Mononuclear cell (primary cell): ENCODE data around the gene ZNF71. TPM values are rescaled to one million over a fixed set of nuclear protein-coding genes. Genes with fewer than 3 reads are reported as not detected.
A peak's percentile ranks its signal among the peaks of the same experiment; 100 is the strongest.

Source experiments
- H3K27me3 ChIP-seq: 2 replicates; pipeline ENCODE4 v1.6.0; 2011; ENCODE audit warnings: low read length, control low read depth; ENCODE audit not compliant: insufficient read depth
- H3K4me1 ChIP-seq: 2 replicates; pipeline ENCODE4 v1.5.1; 2011; ENCODE audit warnings: mild to moderate bottlenecking, low read length, control low read depth; ENCODE audit not compliant: insufficient read depth
- H3K4me3 ChIP-seq: 2 replicates; pipeline ENCODE4 v1.5.1; 2011; ENCODE audit warnings: mild to moderate bottlenecking, low read length, moderate library complexity
- H3K9me3 ChIP-seq: 2 replicates; pipeline ENCODE4 v1.5.1; 2011; ENCODE audit warnings: low read depth, mild to moderate bottlenecking, control low read depth, low read length
- total RNA-seq: library from RNA; depleted of rRNA; stranded (reverse); fragments of >200 nt; gene quantifications from one replicate; pipeline ENCODE4 v1.2.3, GENCODE V29; 2012

ZNF71 gene
- total RNA-seq, result 2.3 TPM

DNA sequence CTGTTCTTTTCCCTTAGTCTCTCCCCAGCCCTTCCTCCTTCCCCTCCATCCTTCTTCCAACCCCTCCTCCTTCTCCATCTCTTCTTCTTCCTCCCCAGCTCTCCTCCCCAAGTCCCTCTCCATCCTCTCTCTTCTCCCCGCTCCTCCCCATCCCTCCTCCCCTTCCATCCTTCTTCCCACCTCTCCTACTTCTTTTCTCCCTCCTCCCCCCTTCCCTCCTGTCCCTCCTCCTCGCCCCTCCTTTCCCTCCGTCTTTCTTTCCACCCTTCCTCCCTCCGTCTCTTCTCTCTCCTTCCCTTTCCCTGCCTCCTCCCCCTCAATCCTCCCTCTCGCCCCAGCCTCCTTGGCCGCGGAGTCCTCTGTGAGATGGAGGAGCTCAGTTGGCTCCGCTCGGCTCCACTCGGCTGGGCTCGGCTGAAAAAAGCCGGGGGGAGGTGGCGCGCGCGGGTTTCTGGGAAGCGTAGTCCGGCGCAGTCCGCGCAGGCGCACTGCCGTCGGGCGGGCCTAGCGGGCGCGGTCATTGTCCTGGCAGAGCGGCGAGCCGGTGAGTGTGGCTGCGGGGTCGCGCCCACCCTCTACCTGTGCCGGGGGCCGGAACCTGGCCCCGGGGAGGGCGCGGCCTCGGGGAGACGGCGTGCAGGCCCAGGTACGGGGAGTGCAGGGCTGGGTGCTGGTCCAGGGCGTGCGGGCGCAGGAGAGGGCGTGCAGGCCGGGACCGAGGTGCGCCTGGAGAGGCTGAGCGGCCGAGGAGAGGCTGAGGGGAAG, at the start of gene ZNF71:
Gene ZNF71 (plus strand): TSS at position 520 of the 765 bp plus-strand sequence. CDS start 6,257 bp downstream, outside the sequence.
- H3K27me3 ChIP-seq, result no peaks in the 10 kb centered on the region
- H3K4me3 ChIP-seq, result peak within 1 kb of the TSS; percentile 58
- peaks cover 15% of the 10 kb centered on the region for H3K4me1 ChIP-seq
- peaks cover 6% of the 10 kb centered on the region for H3K9me3 ChIP-seq

DNA sequence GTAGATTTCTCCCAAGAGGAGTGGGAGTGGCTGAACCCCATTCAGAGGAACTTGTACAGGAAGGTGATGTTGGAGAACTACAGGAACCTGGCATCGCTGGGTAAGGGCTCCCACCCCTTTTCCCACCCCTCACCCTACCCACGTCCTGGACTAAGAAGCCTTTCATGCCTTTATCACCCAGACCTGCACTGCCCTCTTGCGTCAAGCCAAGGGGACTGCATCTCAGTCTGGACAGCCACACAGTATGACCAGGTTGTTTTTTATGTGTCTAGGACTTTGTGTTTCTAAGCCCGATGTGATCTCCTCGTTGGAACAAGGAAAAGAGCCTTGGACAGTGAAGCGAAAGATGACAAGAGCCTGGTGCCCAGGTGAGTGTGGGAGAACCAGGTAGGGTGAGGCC, 47.6 kb upstream of the ZNF71 start:
- H3K4me3 ChIP-seq, result no peak overlapping the region
- no peaks in the 10 kb centered on the region for H3K27me3 ChIP-seq
- no peaks in the 10 kb centered on the region for H3K4me1 ChIP-seq
- H3K9me3 ChIP-seq, result peaks cover 82% of the 10 kb centered on the region

DNA sequence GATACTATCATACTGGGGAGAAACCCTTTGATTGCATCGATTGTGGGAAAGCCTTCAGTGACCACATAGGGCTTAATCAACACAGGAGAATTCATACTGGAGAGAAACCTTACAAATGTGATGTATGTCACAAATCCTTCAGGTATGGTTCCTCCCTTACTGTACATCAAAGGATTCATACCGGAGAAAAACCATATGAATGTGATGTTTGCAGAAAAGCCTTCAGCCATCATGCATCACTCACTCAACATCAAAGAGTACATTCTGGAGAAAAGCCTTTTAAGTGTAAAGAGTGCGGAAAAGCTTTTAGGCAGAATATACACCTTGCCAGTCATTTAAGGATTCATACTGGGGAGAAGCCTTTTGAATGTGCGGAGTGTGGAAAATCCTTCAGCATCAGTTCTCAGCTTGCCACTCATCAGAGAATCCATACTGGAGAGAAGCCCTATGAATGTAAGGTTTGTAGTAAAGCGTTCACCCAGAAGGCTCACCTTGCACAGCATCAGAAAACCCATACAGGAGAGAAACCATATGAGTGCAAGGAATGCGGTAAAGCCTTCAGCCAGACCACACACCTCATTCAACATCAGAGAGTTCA, 40.7 kb upstream of the ZNF71 start:
- Histone ChIP-seq H3K27me3 (no peaks in the 10 kb centered on the region), H3K4me3 (no peak overlapping the region), H3K9me3 (peaks cover 88% of the 10 kb centered on the region), H3K4me1 (no peaks in the 10 kb centered on the region)

DNA sequence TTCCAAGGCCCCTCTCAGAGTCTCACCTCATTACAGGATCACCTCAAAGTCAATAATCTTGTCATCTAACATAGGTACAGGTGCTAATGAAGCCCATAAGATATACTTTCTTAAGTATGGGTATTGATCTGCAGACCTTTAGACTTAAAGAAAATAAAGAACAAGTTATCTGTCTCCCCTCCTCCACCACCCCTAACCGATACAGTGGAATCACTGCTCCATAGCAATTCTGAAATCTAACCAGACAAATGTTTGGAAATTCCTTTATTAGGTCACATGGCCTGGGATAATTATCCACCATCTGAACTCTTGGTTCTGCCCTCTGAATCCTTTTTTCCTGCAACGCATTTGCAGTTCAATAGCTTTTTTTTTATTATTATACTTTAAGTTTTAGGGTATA, 32.3 kb upstream of the ZNF71 start:
- peaks cover 70% of the 10 kb centered on the region for H3K9me3 ChIP-seq

DNA sequence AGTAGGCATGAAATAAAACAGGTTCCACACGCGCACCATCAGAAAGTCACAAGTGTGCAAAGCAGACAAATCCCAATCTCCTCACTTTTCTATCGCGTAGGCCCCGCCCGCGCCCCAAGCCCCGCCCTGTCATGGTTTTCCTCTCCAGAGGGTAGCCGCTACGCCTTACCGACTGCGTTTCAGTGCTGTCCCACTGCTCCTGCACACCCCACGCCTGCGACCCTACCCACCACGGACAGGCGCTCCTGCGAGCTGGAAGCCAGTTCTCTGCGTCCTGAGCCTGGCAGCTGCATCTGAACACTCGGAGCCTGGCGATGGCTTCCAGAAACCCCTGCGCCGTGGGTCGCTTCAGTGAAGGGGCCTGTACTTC, 28.2 kb upstream of the ZNF71 start:
- peaks cover 9% of the 10 kb centered on the region for H3K4me1 ChIP-seq
- peaks cover 69% of the 10 kb centered on the region for H3K9me3 ChIP-seq
- H3K27me3 ChIP-seq, result no peaks in the 10 kb centered on the region
- H3K4me3 ChIP-seq, result peak overlapping the region; percentile 93

More for the DNA sequence above, 32.3 kb upstream of the ZNF71 start:
- Histone ChIP-seq H3K27me3 (no peaks in the 10 kb centered on the region), H3K4me1 (peaks cover 2% of the 10 kb centered on the region), H3K4me3 (no peak overlapping the region)

DNA sequence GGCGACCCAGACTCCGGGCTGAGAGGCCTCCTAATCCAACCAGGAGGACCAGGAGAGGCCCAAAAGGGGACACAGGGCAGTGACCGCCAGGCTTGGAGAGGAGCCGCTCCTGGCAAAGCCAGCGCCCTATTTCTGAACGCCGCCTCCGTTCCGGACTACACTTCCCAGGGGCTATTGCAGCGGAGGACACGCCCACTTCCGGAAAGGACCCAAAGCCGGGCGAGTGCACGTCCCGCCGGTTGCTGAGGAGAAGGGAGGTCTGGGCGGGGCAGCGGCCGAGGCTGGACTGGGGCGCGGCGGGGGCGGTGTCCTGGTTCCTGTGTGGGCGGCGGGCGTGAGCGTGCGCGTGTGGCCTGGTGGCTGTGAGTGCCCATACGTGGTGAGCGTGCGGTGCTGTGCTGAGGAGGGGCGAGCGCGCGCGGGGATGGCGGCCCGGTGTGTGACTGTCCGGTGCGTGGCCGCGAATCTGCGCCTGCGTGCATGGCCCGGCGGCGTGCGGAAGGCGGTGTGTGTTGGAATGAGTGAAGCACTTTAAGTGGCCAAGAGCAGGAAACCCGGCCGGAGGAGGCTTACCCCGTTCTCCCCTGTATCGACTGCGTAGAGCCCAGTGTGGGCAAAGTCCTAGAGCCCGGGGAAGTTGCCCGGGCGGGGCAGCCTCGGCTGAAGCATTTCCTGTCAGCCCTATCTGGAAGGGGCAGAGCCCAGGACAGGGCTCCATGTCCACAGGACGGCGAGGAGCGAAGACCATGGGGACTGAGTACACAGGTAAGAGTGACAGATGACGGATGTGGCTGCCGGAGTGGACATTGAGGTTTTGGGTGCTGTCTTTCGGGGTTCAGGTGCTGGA, 27.6 kb upstream of the ZNF71 start, which contains the start of gene ZNF470:
Gene ZNF470 (plus strand): TSS at position 195 of the 847 bp plus-strand sequence. CDS start 2,844 bp downstream, outside the sequence.
- H3K4me3 ChIP-seq, result peak within 1 kb of the TSS; percentile 93
- H3K9me3 ChIP-seq, result peaks cover 64% of the 10 kb centered on the region
- H3K27me3 ChIP-seq, result no peaks in the 10 kb centered on the region
- peaks cover 9% of the 10 kb centered on the region for H3K4me1 ChIP-seq

DNA sequence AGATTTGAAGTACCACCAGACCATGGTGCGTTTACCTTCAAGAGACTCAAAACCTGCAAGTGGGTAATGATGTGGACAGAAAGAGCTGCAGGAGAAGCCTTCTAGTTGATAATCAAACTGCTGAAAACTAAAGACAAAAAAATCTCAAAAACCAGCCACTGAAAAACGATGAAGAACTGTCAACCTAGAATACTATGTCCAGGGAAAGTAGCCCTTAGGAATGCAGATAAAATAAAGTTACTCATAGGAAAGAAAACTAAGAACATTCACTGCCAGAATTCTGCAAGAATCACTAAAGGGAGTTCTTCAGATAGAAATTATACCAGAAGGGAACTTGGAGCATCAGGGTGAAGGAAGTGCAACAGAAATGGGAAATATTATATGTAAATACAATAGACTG, 22.5 kb upstream of the ZNF71 start:
- no peak overlapping the region for H3K4me3 ChIP-seq
- H3K27me3 ChIP-seq, result no peaks in the 10 kb centered on the region
- peaks cover 84% of the 10 kb centered on the region for H3K9me3 ChIP-seq

DNA sequence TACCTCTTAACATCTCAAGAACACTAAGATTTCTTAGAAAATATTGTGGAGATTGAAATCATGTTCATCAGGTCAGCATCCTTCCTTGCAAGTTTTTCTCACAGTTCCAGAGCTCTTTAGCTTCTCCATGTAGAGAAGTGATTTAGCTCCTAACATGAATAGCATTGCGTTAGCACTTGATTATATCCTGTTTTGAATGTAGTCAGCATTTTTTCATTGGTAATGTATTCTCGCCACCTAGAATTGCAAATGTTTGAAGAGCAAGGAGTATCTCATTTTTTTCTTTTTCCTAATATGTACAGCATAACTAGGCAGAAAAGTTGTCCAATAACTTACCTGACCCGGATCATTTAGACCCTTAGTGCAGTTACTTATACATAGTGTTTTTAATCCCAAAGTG, 21.2 kb upstream of the ZNF71 start:
- Histone ChIP-seq H3K9me3 (peaks cover 95% of the 10 kb centered on the region), H3K4me3 (no peak overlapping the region), H3K27me3 (no peaks in the 10 kb centered on the region), H3K4me1 (no peaks in the 10 kb centered on the region)

More for the DNA sequence above, 22.5 kb upstream of the ZNF71 start:
- peaks cover 9% of the 10 kb centered on the region for H3K4me1 ChIP-seq

DNA sequence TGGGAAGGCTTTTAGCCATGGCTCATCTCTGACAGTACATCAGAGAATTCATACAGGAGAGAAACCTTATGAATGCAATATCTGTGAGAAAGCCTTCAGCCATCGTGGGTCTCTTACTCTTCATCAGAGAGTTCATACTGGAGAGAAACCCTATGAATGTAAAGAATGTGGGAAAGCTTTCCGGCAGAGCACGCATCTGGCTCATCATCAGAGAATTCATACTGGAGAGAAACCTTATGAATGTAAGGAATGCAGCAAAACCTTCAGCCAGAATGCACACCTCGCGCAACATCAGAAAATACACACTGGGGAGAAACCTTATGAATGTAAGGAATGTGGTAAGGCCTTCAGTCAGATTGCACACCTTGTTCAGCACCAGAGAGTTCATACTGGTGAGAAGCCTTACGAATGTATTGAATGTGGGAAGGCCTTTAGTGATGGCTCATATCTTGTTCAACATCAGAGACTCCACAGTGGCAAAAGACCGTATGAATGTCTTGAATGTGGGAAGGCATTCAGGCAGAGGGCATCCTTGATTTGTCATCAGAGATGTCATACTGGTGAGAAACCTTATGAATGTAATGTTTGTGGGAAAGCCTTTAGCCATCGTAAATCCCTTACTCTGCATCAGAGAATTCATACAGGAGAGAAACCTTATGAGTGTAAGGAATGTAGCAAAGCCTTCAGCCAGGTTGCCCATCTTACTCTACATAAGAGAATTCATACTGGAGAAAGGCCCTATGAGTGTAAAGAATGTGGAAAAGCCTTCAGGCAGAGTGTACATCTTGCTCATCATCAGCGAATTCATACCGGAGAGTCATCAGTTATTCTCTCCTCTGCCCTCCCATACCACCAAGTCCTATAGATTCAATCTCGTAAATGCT, 17.1 kb upstream of the ZNF71 start:
- peaks cover 100% of the 10 kb centered on the region for H3K9me3 ChIP-seq
- H3K4me1 ChIP-seq, result no peaks in the 10 kb centered on the region
- no peak overlapping the region for H3K4me3 ChIP-seq
- no peaks in the 10 kb centered on the region for H3K27me3 ChIP-seq

DNA sequence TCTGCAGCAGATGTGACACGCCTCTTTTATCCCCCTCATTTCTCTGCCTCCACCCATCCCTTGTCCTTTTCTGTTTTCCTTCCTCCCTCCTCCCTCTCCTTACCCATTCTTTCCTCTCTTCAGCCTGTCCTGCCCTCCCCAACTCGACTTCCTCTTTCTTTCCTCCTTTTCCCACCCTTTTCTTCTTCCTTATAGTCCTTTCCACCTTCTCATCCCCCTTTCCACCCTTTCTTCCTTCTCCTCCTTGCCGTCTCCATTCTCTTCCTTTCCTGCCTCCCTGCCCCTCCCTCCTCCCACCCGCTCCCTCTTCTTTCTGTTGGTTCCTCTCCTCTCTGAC, 688 bp upstream of the ZNF71 start:
- no peak overlapping the region for H3K4me3 ChIP-seq
- no peaks in the 10 kb centered on the region for H3K27me3 ChIP-seq
- peaks cover 15% of the 10 kb centered on the region for H3K4me1 ChIP-seq
- H3K9me3 ChIP-seq, result peaks cover 6% of the 10 kb centered on the region

DNA sequence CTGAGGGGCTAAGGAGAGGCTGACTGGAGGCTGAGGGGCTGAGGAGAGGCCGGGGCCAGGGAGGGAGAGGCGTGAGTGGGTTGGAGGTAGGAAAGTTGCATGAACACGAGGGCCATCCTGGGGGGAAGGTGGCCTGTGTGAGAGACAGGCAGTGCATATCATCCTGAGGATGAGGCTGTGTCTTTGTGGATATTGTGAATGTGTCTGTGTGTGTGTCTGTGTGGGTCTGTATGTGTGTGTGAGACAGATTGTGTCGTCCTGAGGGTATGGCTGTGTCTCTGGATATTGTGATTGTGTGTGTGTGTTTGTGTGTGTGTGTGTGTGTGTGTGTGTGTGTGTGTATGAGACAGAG, 422 bp downstream of the ZNF71 start:
- no peaks in the 10 kb centered on the region for H3K27me3 ChIP-seq
- H3K4me1 ChIP-seq, result peaks cover 15% of the 10 kb centered on the region
- H3K4me3 ChIP-seq, result peak overlapping the region; percentile 58
- H3K9me3 ChIP-seq, result peaks cover 6% of the 10 kb centered on the region

DNA sequence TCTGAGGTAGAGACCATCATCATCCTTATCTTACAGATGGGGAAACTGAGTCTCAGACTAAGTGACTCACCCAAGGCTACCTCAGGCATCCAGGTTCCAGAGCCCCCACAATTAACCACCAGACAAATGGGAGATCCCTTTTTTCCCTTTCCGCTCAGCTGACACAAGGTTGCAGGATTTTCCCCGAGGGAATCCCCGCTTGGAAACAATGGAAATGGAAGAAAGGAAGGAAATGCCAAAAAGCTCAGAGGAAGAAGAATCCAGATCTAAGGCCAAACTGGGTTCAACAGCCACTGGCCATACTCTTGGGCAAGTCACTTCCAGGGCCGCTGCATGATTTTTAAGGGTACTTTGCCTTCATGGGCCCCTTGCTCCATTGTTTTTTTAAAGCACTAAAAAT, 1.6 kb downstream of the ZNF71 start:
- peaks cover 15% of the 10 kb centered on the region for H3K4me1 ChIP-seq
- peaks cover 7% of the 10 kb centered on the region for H3K9me3 ChIP-seq
- H3K4me3 ChIP-seq, result no peak overlapping the region
- H3K27me3 ChIP-seq, result no peaks in the 10 kb centered on the region

DNA sequence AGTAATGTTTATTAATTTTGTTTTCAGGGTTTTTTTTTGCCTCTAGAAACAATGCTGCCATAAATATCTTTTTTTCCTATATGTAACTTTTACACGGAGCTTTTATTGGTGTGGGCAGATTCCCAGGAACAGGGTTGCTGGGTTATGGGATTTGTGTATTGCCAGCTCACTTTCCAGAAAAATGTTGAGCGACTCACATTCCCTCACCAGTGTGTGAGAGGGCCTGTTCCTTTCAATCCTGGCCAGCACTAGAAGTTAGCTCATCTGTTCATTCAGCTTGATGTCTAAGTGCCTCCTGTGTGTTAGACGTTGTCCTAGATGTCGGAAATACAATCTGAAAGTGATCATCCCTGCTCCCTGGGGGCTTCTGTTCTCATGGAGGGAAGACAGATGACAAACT, 2.6 kb downstream of the ZNF71 start:
- Histone ChIP-seq H3K27me3 (no peaks in the 10 kb centered on the region), H3K9me3 (peaks cover 12% of the 10 kb centered on the region), H3K4me3 (no peak overlapping the region)

DNA sequence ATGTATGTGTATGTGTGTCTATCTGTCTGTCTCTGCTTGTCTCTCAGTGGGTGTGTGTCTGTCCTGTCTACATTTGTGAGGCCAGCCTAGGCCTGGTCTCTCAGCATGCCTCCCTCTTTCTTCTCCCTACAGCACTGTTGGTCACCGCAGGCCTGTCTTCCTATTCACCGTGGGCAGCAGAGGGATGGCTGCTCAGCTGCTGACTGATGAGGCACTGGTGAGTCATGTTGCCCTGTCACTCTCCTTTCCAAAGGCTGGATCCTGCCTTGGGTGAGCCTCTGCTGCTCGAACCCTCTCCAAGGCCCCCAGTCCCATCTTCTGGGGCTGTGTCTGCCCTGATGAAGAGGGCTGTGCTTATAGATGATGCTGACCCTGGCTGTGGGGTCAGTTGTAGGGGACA, 6.3 kb downstream of the ZNF71 start:
- no peak overlapping the region for H3K4me3 ChIP-seq
- peaks cover 46% of the 10 kb centered on the region for H3K9me3 ChIP-seq
- no peaks in the 10 kb centered on the region for H3K27me3 ChIP-seq
- H3K4me1 ChIP-seq, result no peaks in the 10 kb centered on the region

More for the DNA sequence above, 2.6 kb downstream of the ZNF71 start:
- peaks cover 15% of the 10 kb centered on the region for H3K4me1 ChIP-seq
